ENCODE measurements around the gene RABGGTA.

Gene RABGGTA

DNA sequence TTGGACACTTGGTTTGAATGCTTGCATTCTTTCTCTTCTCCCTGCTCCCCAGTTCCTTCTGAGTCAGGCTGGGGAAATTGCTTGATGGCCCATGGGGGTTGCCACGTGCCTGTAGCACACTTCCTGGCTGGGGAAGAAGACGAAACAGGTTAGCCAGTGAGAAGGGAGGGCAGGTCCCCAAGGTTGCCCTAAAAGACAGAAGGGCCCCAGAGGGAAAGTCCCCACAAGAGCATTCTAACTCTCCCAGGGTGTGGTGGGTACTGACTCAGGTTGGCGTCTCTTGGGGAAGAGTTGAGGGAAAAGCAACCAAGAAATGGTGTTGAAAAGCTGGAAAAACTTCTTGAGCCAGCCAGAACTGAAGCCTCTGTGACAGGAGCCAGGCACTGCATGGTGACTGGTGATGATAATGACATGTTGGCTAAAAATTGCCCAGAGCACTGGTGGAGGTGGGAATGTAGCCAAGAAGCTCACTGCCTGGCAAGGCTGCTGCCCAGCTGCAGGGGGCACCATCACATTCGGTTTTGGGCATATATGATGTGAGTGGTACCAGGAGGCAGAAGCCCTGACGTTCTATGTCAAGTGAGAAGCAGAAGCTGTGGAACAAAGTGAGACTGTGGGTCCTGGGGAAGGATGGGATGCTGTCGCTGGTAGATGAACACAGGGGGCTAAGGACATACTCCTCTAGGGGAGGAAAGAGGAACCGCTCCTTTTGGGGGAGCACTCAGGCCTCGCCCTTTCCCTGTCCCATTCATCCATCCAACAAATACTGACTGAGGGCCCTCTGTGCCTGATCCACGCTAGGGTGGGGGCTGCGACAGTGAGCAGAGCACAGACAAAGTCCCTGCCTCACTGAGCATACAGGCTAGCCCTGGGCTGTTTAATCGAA is 8.1 kb upstream of the RABGGTA start:
- DNase-seq (ENCODE audit: low spot score): peak; percentile 56

DNA sequence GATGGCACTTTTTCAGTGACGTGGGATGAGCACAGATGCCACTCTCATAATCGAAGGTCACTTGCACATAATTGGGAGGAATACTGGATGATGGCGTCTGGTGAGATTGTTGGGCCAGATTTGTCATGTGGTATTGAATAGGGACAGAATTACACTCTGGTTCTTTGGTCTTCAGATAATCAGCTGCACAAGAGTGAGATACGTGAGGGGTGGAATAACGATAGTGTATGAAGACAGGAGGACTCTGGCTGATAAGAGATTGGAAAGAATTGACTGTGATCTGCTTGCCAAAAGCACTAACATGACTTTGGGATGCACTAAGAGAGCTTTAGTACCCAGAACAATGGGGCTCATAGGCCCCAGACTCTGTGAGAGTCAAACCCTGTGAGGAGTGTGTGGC is 7.0 kb upstream of the RABGGTA start:
- no peak for DNase-seq (ENCODE audit: low spot score)

DNA sequence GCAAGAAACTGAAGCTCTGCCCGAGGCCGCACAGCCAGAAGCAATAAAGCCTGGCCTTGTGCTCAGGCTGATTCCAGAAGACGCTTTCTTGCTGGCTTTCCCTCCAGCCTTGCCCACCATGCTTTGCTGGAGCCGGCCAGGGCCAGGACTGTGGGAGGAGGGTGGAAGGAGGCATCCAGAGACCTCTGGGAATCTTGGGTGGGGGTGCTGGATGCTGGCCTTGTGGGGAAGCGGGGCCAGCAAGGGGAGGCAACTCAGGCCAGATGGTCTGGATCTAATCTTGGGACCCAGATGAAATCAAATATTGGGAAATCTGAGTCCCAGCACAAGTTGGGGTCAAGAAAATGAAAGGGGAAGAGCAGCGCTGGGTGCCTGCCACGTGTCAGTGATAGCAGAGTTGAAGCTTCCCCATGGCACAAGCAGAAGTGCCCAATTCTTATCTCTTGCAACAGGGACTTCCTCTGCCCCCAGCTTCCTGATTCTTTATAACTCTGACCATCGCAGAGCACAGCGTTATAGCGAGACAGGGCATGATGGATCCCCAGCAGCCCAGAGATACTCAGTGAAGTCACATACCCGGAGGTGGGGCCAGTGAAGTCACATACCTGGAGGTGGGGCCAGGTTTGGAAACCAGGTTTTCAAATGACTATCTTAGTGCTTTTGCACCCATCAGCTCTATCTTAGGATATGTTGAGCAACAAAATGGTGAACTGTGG is 6.4 kb upstream of the RABGGTA start:
- no peak for DNase-seq (ENCODE audit: low spot score)

DNA sequence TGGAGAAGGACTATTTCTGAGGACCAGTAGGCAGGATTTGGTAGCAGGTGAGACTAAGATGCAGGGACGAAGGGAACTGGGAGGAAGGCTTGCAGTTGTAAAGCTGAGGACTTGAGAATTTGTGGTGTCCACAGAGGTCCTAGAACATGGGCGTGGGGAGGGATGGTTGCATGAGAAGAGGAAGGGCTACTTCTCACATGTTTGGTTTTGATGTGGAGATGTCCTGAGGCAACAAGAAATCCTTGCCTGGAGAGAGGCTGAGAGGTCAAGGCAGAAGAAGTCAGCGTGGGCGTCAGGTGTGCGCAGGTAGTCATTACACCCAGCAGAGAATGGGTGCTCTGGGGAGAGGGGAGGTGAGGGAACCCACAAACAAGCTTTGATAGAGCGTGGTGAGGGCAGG is 5.7 kb upstream of the RABGGTA start:
- DNase-seq (ENCODE audit: low spot score): no peak

DNA sequence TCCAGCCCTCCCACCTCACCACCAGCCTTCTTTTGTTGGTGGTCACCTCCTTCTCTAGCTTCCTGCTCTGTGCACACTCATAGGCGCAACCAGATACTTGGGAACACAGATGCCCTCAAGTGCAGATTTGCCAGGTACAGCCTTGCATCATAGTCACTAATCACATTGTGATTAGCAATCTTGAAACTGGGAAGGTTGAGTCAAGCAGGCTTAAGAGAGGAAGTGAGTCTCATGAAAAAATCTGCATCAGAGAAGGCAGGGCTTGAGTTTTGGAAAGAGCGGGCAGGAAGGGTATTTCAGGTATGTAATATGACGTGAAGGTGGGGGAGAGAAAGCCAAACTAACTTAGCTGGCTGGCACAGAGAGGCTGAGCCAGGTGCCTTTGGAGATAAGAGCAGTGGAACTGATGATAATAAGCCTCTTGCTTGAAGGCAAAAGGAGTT is 2.7 kb upstream of the RABGGTA start:
- peak; percentile 53 for DNase-seq (ENCODE audit: low spot score)

DNA sequence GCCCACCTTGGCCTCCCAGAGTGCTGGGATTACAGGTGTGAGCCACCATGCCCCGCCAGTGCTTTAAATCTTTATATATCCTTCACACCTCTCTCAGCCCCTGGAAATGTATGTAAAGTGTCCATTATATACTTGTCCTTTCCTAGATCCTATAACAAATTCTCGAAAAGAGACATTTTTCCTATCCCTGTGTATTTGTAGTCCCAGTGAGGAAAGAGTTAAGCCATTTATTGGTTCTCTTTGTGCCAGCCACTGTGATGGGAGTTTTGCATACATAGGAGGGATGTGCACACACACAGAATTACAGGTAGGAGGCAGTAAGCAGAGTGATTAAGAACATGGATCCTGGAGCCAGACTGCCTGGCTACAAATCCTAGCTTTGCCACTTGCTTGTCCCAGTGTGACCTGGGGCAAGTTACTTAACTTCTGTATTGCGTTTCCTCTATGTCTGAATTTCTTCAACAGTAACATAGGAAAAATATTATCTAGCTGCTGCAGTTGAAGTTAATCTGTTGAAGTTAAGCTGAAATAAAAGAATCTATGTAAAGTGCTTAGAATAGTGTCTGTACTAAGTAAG is 2.1 kb upstream of the RABGGTA start:
- DNase-seq (ENCODE audit: low spot score): no peak

DNA sequence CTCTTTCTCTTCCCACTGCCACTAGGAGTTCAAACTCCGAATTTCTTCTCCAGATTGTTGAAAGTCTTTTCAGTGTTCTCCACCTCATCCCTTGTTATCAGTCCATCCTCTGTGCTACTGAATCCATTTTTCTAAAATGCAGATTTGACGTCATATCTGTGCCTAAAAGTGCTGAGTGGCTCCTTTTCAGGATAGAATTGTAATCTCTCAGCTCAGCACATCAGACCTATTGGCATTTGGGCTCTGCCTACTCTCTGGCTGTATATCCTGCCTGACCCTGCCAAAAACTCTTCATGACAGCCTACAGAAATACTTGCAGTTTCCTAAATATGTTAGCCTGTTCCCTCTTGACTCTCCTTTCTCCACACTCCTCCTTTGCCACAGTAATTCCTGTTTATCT is 1.1 kb upstream of the RABGGTA start:
- no peak for DNase-seq (ENCODE audit: low spot score)

DNA sequence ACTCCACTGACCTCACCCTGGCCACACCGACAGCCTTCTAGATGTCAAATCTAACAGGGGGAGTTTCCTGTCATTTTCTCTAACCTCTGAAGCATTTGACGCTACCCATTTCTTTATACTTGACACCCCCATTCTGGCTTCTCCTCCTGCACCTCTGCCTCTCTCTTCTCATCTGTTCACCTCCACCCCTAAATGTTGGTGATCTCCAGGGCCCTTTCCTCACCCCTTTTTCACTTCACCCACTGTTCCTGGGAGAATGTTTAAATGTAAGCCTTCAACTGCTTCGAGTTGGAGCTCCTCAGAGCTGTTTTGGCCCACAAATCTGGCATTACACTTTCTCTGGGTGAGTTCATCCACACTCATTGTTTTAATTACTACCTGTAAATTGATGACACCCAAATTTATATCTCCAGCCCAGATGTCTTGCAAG is 452 bp upstream of the RABGGTA start:
- no peak for DNase-seq (ENCODE audit: low spot score)

DNA sequence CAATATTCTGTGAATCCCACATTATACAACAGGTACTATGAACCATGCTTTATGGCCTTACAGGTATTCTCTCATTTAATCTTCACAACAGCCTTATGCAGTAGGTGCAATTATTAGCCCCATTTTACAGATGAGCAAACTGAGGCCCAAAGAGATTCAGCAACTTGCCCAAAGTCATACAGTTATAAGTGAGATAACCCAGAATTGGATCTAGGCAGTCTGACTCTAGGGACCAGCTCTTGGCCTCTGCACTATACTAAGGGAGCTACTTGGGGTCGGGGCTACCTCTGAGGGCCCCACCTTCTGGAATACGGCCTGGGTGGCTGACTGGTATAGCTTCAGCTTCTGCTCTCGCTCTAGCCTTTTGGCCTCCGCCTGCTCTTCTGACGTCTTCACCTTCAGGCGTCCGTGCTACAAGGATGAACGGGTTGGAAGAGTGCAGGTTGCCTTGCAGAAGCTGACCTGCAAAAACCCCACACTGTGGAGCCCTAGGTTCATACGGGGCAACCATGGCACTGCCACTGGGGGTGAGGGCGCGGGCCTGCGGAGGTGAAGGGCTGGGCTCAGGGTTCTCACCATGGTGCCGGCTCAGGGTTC is 762 bp downstream of the RABGGTA start:
- no peak for DNase-seq (ENCODE audit: low spot score)

DNA sequence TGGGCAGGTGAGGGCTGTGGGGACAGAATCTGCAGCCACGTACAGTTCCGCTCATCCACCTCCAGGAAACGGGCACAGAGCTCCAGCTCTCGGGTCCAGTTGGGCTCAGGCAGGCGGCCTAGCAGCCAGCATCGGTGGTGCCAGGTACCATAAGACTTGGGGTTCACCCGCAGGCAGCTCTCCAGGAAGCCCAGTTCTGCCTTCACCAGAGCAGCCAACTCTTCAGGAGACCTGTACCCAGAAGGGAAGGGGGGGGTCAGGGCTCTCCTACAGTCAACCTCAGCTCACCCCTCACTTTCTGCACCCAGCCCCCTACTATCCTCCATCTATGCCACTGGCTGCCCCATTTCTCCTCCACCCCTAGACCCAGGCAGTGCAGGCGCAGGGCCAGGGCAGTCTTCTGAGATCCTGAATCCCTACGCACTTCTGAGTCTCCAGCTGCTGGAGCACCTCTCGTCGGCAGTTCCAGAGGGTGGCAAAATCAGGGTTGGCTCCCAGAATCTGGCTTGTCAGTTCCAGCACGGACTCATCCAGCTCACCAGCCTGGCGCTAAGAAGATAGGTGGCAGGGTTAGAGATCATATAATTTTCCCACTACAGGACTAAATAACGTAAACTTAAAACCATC is 1.4 kb downstream of the RABGGTA start:
- no peak for DNase-seq (ENCODE audit: low spot score)

DNA sequence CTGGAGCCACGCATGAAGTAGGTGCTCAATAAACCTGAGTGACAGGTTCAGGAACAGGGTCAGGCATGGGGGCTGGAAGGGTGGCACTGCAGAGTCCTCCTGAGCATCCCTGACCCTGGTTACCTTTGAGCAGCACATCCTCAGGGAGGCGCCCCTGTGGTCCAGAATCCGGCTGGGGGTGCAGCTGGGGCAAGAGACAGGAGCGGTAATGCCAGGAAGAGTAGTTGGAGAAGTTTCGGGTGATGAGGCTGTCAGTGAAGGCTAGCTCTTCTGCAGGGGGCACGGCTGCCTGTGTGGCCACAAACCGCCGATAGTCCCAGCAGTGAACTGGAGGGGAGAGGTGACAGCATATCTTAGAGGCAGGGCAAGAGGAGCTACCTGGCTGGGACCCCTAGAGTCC is 2.0 kb downstream of the RABGGTA start:
- DNase-seq (ENCODE audit: low spot score): no peak

DNA sequence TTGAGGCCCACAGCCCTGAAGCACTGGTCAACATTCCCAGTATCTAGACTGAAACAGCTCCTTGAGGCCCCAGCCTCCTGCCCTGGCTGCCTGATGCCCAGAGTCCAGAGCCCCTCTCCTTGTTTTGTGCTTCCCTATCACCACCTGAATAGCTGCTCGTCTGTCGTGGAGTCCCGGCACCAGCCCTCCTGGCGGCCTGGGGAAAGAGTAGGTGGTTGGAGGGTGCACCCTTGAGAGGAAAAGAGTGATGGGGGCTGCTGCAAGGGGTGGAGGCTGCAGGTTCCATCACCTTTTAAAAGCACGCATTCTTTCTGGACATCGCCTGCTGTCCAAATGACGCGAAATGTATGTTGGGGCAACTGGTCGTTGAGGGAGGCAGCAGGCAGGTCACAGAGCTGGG is 3.2 kb downstream of the RABGGTA start:
- DNase-seq (ENCODE audit: low spot score): no peak

DNA sequence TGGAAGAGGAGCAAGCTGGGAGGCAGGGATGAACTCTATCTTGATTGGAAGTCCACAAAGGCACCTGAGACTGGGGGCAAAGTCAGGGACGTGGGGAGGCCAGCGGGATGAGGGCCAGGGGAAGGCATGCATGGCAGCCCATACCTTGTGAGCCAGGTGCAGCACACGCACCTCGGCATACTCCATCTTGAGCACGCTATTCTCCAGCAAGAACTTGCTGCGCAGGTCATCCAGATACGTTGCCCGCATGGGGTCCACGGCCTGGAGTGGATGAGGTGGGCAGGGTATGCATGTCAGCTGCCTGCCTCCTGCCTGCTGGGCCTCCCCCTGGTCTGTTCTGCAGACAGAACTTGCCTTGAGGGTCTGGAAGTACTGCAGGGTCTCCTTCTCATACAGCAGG is 3.9 kb downstream of the RABGGTA start:
- DNase-seq (ENCODE audit: low spot score): no peak

DNA sequence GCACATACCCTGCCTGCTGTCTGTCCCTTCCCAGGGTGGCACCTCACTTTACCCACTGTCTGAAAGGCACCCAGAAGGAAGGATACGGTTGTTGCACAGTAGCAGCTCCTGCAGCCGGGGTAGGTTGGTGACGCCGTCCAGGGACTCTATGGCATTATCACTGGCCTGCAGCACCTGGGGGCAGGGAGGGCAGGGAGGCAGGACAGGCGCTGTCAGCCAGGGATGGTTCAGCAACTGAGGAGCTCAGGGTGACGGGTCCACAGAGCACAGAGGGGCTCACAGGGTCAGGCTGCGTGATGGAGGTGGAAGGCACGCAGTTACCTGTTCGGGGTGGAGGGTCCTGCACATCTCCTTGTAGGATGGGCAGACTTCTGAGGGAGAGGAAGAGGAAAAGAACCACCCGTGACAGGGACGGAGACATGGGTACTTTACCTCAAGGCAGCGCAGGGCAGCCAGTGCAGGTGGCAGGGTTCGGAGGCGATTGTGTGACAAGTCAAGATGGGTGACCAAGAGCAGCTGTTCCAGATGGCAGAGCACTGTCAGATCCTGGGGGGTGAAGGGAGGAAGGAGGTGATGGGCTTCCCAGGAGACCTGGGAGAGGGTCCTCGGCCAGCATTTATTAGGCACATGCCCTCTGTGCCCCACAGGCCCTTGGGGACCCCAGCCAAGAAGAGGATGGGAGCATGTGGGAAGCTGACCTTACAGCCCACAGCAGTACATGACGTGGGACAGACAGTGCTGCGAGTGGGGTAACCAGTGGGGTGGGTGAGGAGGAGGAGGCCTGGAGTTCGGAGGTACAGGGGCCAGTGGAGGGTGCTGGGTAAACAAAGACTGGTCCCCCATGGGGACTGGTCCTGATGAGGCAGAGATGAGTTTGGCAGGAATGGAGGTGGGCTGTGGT is 4.8 kb downstream of the RABGGTA start:
- no peak for DNase-seq (ENCODE audit: low spot score)

DNA sequence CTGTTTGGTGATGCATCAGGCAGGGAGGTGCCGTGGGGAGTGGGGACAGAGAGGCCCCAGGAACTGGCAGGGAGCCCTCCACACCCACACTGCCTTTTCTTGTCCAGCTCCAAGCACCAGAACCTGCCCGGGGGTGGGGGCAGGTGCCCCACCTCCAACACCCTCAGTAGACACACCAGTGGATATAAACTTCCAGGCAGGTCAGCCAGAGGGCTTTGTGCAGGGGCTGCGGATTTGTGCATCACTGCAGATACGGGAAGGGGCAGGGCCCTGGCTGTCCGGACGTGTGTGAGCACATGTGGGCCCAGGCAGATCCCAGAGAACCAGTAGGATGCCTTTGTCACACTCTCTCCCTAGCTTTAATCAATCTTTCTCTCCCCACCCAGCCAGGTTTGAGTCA is 7.1 kb downstream of the RABGGTA start:
- DNase-seq (ENCODE audit: low spot score): no peak

DNA sequence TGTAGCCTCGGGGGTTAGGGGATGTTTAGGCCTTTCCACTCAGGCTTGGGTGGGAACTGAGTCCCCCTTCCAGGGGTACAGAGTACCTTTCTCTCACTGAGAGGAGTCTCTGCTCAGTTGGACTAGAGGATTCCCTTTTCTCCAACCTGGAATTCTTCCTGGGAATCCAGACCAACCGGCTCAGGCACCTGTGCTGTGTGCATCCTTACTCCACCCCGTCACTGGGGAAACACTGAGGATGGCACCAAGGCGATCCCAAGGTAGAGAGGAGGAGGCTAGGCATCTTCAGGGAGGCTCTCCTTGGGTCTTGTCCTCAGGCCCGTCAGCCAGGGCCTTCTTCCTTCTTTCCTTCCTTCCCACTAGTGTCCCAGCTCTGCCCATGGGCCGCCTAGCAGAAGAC is 7.5 kb downstream of the RABGGTA start:
- no peak for DNase-seq (ENCODE audit: low spot score)

DNA sequence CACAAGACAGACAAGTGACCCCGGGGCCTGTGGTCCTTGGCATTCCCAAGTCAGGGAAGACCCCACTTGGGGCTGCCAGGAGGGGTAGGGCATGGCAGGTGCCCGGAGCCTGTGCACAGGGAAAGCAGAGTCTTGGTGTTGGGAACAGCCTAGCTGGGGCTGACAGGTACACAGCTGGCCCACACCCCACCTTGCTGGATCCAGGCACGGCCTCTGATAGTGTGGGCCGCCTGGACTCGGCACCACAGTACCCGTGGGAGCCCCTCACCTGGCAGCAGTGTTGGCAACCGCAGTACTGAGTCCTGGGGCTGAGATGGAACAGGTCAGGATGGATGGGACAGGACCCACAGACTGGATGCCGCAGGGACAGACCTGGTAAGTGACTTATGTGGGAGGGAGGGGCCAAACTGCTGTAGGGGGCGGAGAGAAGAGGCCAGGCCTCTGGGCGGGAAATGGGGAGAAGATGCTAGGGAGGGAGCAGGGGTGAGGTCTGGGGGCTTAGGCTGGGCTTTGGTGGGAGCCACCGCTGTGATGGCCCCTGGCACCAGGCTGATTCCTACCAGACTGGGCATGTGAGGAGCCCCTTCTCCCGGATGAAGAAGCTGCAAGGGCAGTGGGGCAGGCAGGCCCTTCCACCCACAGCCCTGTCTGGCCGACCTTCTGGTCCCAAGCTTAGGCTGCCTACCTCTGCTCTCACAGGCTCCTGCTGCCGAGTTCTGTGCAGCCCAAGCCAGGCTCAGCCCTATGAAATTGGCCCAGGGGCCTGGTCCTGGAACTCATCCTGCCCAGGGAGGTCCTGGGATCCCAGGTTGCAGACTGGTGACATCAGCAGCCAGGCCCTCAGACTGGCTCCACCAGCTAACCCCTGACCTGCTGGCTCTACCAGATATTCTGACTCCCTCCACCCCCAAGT is 8.3 kb downstream of the RABGGTA start, which contains the start of gene TGM1:
Gene TGM1, minus strand, starts transcription at position 357 of the 913 bp plus-strand sequence. CDS start 825 bp downstream, outside the sequence.
- no peak for DNase-seq (ENCODE audit: low spot score)

DNA sequence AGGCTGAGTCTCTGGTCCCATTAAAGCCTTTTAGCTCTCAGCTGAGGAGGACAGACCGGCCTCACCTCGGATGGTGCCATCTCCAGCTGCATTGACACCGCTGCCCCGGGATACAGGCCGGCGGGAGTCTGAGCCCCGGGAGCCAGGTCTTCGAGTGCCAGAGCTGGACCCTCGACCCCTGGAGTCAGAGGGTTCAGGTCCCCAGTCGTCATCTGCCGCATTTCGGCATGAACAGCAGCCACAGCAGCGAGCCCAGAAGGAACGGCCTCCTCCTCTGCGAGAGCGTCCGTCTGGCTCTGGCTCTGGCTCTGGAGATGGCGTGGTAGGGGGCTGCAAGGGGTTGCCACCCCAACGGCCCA is 9.4 kb downstream of the RABGGTA start:
- DNase-seq (ENCODE audit: low spot score): no peak

DNA sequence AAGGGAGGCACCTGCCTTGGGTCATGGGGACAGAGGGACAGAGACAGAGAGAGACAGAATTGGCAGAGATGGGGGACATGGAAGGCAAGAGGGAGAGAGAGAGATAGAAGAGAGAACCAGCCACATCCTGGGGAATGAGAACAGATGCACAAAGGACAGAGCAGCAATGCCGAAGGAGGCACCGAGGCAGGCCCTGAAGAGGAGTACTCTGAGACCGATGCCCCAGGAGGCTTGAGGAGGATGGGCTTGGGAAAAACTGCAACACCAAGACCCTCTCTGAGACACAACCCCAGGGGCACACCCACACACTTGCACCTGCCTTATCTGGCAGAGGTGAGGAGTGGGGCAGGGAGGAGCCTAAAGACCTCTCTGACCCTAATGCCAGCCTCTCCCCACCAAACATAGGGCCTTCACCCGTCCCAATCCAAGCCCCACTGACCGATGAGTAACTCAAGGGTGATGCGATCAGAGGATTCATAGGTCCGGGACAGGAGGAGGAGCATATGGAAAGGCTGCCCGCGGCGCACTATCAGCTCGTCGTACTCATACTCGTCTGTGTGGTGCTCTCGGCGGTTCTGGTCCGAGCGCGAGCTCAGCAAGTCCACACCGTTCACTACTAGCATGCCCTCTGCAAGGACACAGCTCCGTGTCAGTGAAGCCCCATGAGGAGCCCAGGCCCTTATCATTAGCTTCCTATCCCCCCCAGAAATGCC is 10.0 kb downstream of the RABGGTA start:
- no peak for DNase-seq (ENCODE audit: low spot score)

All from CD4-positive, alpha-beta T cell treated with Interleukin-6 at 100 ng/mL for 8 hours (primary cell).